Stimulated activated CD8-positive, alpha-beta memory T cell treated with anti-CD3 and anti-CD28 coated beads, Interleukin-7, amount 100 ng/mL, for 48 hours (primary cell): Measurements from ENCODE around the gene ADAMTS2.
"Not testable (repeated sequence)": the region's sequence is repeated elsewhere in the genome, so short reads cannot be mapped to it uniquely, and the experiment has no call there.

ENCODE experiments used
- DNase-seq, 2 donors: peaks; one replicate each; pipeline ENCODE4 v3.0.0-alpha.2; 2020; ENCODE audit warnings: low read depth in 1 of 2; ENCODE audit errors: extremely low read depth in 1 of 2

The ADAMTS2 gene

GRCh38 chr5:179284751-179285631 lies 60.3 kb downstream of the ADAMTS2 start:
- DNase-seq = no peak

GRCh38 chr5:179283908-179284307 lies 61.4 kb downstream of the ADAMTS2 start:
- DNase-seq = not testable (repeated sequence)

GRCh38 chr5:179281694-179282093 lies 63.6 kb downstream of the ADAMTS2 start:
- DNase-seq = no peak

GRCh38 chr5:179280095-179280490 lies 65.2 kb downstream of the ADAMTS2 start:
- no peak for DNase-seq

GRCh38 chr5:179279347-179280094 lies 65.7 kb downstream of the ADAMTS2 start:
- no peak for DNase-seq

- DNase-seq = no peak
Measured at GRCh38 chr5:179278546-179278945, 66.7 kb downstream of the ADAMTS2 start.

- DNase-seq = no peak
Measured at GRCh38 chr5:179278119-179278518, 67.1 kb downstream of the ADAMTS2 start.

- DNase-seq = no peak
Measured at GRCh38 chr5:179276838-179277395, 68.3 kb downstream of the ADAMTS2 start.

GRCh38 chr5:179275941-179276837 lies 69.1 kb downstream of the ADAMTS2 start:
- no peak for DNase-seq

GRCh38 chr5:179275381-179275878 lies 69.8 kb downstream of the ADAMTS2 start:
- no peak for DNase-seq

- DNase-seq = no peak
Measured at GRCh38 chr5:179274321-179275315, 70.6 kb downstream of the ADAMTS2 start.

- DNase-seq = no peak
Measured at GRCh38 chr5:179273441-179274145, 71.7 kb downstream of the ADAMTS2 start.

GRCh38 chr5:179273073-179273435 lies 72.2 kb downstream of the ADAMTS2 start:
- no peak for DNase-seq

- DNase-seq = no peak
Measured at GRCh38 chr5:179272326-179273072, 72.8 kb downstream of the ADAMTS2 start.

- DNase-seq = no peak
Measured at GRCh38 chr5:179271821-179272325, 73.4 kb downstream of the ADAMTS2 start.

- no peak for DNase-seq
Measured at GRCh38 chr5:179271428-179271734, 73.9 kb downstream of the ADAMTS2 start.

GRCh38 chr5:179270581-179271427 lies 74.5 kb downstream of the ADAMTS2 start:
- no peak for DNase-seq
